Putamen (tissue), 1 donor: ENCODE results near the gene HCST.

Source experiments
- DNase-seq: peaks from one replicate; pipeline ENCODE4 v3.0.0-alpha.2; 2016; ENCODE audit warnings: low spot score

HCST gene

DNA sequence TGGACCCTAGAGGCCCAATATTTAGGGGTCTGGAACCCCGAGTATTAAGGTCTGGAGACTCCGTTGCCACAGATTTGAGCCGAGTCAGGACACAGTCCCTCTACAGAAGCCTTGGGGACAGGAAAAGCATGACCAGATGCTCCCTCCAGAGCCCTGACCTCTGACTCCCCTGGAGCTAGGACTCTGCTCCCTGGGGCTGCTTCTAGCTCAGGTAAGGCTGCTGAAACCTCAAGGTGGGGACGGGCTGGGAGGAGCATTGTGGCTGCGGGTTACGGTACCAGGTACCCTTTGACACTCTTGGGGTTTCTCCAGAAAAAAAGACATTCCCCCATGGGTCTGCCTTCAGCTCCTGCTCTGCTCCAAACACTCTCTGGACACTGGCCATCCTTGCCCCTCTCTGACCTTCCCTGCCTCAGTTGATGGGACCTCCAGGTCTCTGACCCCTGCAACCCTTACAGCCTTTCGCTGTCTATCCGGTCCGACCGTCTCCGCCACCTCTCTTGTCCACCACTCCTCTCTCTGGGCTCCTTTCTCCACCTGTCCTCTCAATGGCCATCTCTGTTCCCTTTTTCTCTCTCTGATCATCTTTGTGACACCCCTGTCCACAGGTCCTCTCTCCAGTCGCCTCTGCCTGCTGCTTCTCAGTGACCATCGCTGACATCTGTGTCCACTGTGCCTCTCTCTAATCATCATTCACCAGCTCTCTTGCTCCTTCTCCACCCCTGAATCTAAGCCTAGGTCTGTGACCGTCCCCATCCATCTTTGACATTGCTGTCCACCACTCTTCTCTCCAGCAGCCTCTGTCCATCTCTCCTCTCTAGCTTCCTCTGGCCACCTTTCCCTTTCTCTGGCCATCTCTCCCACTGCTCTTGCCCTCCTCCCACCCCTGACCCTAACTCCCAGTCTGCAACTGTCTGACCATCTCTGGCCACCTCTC is 35.3 kb downstream of the HCST start:
- DNase-seq = no peak

- DNase-seq = no peak
Measured at GRCh38 chr19:35938282-35939224, 36.2 kb downstream of the HCST start.

GRCh38 chr19:35939307-35940077 is 37.2 kb downstream of the HCST start:
- no peak for DNase-seq

GRCh38 chr19:35940078-35940775 is 37.9 kb downstream of the HCST start:
- no peak for DNase-seq

DNA sequence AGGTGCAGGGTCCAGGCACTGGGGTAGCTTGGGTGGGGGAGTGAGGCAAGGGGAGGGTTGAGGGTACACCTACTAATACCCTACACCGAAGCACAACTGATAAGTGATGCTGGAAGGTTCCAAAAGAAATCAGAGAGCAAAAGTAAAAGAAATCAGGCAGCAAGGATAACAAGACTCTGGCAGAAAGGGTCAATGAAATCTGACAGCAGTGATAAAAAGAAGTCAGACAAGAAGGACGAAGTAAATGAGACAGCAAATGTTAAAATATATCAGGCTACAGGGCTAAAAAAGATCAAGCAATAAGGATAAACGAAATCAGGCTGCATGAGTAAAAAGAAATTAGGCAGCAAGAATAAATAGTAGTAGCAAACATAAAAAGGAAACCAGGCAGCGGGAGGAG is 38.5 kb downstream of the HCST start:
- DNase-seq = no peak

DNA sequence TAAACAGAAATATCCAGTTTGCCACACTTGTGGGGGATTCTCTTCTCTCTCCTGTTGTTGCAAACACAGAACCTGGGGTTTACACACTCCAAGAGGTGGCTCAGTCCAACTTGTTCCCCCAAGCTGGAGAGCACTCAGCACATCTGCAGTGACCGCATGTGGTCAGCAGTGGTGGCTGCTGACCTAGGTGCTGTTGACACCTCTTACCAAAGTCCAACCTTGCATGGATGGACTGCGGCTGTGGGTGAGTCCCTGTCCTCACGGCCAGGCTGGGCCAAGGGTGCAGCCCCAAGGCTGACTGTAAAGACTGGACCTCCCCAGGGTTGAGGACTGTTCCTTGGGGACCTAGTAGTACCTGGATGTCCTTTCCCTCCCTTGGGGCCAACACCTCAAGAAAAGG is 39.9 kb downstream of the HCST start:
- DNase-seq = no peak

GRCh38 chr19:35943321-35944301 is 41.3 kb downstream of the HCST start:
- no peak for DNase-seq

- DNase-seq = no peak
Measured at GRCh38 chr19:35944556-35944955, 42.2 kb downstream of the HCST start.

GRCh38 chr19:35945121-35945790 is 42.9 kb downstream of the HCST start:
- DNase-seq = no peak

DNA sequence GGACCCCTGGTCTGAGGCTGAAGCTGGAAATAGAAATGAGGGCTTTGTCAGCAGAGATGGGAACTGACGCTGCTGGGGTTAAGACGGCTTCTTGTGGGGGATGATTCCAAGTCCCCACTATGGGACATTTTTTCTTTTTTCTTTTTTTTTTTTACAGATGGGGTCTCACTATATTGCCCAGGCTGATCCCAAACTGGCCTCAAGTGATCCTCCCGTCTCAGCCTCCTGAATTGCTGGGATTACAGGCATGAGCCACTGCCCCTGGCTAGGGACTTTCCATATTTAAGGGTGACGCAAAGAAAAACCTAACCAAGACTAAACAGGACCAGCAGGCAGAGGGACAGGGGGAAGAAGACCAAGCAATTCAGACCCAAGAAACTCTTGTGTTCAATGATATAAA is 43.9 kb downstream of the HCST start:
- no peak for DNase-seq

- no peak for DNase-seq
Measured at GRCh38 chr19:35949131-35949530, 46.8 kb downstream of the HCST start.
